Effector CD8-positive, alpha-beta T cell (primary cell): ENCODE results near the gene ATRIP.

Experiments used
- DNase-seq: peaks from one replicate; lab custom pipeline; 2025; lab: John Stamatoyannopoulos, UW

The ATRIP gene

DNA sequence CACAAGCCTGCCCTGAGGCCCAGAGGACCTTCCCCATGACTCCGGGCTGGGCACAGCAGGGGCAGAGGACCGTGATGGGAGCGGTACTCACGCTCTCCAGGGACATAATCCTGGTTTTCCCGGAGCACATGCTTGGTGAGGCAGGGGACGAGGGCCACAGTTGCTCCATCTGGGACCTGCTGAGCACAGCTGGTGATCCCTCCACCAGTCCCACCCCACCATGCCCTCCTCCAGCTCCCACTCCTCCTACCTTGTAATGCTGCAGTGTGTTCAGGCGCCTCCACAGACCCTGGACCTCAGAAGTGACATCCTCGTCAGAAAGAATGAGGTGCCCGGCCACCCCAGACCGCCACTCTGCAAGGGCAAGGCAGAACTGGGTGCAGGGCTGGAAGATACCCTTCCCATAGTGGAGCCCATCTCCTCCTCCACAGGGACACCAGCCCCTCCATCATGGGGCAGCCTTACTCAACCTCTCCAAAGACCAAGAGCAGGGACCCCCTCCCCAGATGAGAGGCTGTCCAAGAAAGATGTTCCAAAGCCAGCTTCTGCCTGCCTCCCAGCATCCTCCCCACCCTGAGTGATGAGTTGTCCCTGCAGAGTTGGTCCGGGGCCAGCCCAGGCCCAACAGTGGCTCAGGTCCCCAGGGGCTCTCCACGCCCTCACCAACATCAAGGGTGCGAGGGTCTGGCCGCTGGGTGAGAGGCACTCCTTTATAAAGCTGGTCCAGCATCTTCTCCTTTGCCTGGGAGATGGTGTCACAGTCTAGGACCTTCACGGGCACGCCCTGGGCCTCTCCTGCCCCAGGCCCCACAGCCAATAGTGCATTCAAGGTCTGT is 36.1 kb upstream of the ATRIP start:
- DNase-seq: no peak

GRCh38 chr3:48411041-48411588 is 35.4 kb upstream of the ATRIP start:
- DNase-seq: no peak

DNA sequence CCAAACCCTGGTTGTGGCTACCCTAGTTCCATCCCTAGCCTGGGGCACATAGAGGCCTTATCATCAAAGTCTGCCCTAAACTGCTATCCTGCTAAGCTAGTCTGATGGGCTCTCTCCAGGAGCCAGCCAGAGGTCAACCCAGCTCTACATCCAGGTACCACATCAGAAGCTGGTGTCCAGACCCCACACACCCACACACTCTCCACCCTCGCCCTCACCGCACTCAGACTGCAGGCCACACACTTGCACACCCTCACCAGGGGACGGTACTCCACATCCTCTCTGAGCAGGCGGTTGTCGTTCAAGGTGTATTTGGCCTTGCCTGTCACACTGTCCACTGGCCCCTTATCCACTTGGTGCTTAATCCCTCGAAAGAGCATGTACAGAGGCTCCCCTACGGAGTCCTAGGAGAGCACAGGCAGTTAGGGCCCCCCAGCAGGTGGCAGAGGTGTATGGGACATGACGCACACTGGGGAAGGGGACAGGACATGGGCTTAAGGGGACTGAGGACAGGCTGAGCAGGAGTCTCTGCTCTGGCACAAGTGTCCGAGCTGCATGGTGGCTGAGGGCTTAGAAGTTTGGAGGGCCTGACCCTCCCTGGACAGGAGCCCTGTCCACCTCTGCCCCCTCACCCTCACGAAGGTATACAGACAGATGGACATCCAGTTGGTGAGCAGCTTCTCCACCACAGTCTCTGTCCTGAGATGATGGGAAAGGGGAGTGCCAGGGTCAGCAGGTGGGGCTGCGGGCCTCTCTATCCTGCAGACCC is 34.7 kb upstream of the ATRIP start:
- no peak for DNase-seq

DNA sequence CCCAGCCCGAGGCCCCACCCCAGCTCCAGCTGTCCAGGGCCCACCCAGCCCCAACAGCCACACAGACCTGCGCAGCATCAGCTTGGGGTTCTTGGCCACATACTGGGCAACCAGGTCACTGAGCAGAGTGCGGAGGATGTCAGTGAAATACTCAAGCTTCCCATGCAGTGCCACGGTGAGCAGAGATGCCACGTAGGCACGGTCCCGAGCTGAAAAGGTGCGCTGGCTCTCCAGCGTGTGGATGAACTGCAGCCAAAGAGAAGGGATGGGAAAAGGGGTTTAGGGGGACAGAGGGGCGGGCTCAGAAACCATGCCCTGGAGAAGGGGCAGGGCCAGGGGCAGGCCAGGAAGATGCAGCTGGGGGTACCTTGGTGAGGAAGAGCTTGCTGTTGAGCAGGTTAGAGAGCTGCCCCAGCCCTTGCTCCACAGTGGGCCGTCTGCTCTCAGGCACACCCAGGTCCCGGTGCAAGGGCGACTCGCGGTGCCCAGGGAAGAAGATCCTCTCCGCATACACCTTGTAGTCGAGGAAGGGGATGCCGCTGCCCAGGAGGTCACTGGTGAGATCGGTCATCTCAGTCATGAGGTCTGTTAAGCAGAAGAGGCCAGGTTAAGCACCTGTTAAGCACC is 34.0 kb upstream of the ATRIP start:
- no peak for DNase-seq

DNA sequence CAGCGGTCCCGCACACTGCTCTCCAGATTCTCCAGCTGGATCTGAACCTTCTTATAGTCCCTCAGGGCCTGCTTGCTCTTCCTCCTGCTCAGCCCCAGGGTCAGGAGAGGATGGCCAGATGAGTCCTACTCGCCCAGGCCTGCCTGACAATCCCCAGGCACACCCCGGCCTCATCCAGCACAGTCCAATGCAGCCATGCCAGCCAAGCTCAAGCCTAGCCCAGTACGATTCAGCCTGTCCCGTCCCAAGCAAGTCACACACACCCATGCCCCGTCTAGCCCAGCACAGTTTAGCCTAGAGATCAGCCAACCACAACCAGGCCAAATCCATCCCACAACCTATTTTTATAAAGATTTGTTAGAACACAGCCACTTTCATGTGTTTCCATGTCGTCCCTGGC is 33.5 kb upstream of the ATRIP start:
- no peak for DNase-seq

DNA sequence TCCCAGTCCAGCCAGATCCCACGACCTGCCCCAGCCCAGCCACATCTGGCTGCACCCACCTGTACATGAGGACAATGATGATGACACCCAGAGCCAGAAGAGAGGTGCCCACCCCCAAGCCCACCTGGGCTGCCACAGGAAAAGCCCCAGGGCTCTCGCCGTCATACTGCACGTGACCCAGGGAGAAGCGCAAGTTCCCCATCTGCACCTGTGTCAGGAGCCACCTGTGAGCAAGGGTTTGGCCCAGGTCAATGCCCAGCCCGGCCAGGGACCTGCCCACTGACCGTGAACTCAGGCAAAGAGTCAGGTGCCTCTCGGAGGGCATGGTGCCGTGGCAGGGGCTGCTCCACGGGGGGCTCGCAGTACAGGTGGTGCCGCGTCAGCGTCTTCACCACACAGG is 32.9 kb upstream of the ATRIP start:
- DNase-seq: no peak

- DNase-seq: no peak
Measured at GRCh38 chr3:48414376-48415250, 31.9 kb upstream of the ATRIP start.

DNA sequence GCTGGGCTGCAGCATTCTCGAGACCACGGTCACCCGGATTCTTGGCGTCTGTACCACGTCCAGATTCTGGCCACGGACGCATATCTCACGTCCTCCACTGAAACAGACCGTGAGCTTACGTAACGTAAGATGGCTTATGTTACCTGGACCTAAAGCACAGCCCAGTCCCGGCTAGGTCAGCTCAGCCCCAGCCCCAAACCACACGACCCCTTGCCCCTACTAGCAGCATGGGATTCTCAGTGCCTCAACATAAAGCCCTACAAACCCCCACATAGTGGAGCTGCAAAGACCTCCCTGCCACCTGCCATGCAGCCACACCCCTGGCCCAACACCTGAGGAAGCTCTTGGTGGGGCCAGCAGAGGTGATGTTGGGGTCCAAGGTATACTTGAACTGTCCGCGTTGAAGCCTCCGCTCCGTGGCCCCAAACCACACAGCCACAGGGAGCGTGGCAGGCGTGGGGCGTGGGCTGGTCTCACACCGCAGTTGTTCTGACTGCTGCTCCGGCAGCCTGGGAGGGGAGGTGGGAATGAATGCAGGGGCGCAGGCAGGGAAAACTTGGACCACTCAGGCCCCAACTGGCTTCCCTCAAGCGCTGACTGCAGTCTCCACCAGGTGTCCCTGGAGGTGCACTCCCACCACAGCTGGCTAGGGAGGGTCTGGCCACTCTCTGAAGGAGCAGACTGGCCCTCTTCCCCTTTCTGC is 31.1 kb upstream of the ATRIP start:
- no peak for DNase-seq

GRCh38 chr3:48416091-48416505 is 30.4 kb upstream of the ATRIP start:
- DNase-seq: no peak

GRCh38 chr3:48416546-48416945 is 30.0 kb upstream of the ATRIP start:
- no peak for DNase-seq

GRCh38 chr3:48417529-48418108 is 28.9 kb upstream of the ATRIP start:
- no peak for DNase-seq

DNA sequence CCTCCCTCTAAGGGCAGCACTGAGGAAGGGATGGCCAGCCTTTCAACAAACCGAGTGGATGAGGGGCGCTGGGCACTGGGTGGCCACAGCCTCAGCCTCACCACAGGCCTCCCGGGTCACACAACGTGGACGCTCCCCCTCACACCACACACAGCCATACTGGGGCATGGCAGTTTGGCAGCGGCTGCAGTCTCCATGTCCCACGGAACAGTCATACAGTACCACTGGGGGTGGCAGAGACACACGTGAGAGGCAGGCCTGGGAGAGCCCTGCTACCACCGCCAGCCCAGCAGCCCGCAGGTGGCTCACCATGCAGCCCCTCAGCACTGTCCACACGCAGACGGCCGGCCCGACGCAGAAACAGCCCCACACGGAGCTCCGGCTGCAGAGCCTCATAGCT is 28.4 kb upstream of the ATRIP start:
- DNase-seq: no peak

- DNase-seq: no peak
Measured at GRCh38 chr3:48418651-48419050, 27.9 kb upstream of the ATRIP start.

GRCh38 chr3:48419149-48419548 is 27.4 kb upstream of the ATRIP start:
- DNase-seq: no peak

- DNase-seq: no peak
Measured at GRCh38 chr3:48419597-48419996, 26.9 kb upstream of the ATRIP start.

- no peak for DNase-seq
Measured at GRCh38 chr3:48420561-48420960, 26.0 kb upstream of the ATRIP start.

- DNase-seq: no peak
Measured at GRCh38 chr3:48422272-48422671, 24.3 kb upstream of the ATRIP start.

GRCh38 chr3:48422681-48423080 is 23.9 kb upstream of the ATRIP start:
- no peak for DNase-seq

GRCh38 chr3:48423241-48423882 is 23.2 kb upstream of the ATRIP start:
- no peak for DNase-seq
